HCT116 (cell line): ENCODE measurements around the gene ACOXL. TPM values are rescaled to one million over a fixed set of nuclear protein-coding genes. Genes with fewer than 3 reads are reported as not detected.

Experiments
- ATAC-seq: fragments of 200-7000 bp; cut with Tn5 transposase; 2 replicates; pipeline ENCODE4 v1.9.1; 2020; ENCODE audit warnings: mild to moderate bottlenecking, moderate library complexity
- BruUV-seq: library from RNA; stranded (reverse); fragments of 400-500 nt; replicated peaks from 2 replicates; lab custom pipeline; 2021; lab: Mats Ljungman, UMichigan
- CTCF ChIA-PET: fragments of 300-600 bp; sonication (Branson Sonifier 250); formaldehyde crosslinking; loops from one replicate; lab custom pipeline; 2021; ENCODE audit warnings: antibody characterized with exemption; lab: Charles Lee
- POLR2A ChIA-PET: fragments of 300-600, 350-600 bp; sonication (Branson Sonifier 250); formaldehyde crosslinking; loops from one replicate; lab custom pipeline; 2021; ENCODE audit warnings: antibody characterized with exemption; lab: Charles Lee
- RAD21 ChIA-PET, 2 experiments: fragments of 300-600 bp; sonication (Branson Sonifier 250); formaldehyde crosslinking; loops; one replicate each; lab custom pipeline; 2023; ENCODE audit warnings: low total read pairs in 2 of 2; ENCODE audit not compliant: uncharacterized antibody in 2 of 2, unreplicated experiment in 2 of 2, low non-redundant PET in 1 of 2; lab: Charles Lee
- DNase-seq: peaks from one replicate; pipeline ENCODE4 v3.0.0-alpha.2; 2010; ENCODE audit warnings: low read depth, low spot score
- H2AFZ ChIP-seq: fragments of 200-600 bp; shearing (Covaris generic), sonication (generic); 2 replicates; pipeline ENCODE4 v1.6.1; 2017; ENCODE audit warnings: low read depth, mixed run types, mixed read lengths, antibody characterized with exemption, low read length; ENCODE audit not compliant: poor library complexity, severe bottlenecking
- H3K27ac ChIP-seq: 2 replicates; pipeline ENCODE4 v1.5.1; 2012; ENCODE audit warnings: low read depth, low read length
- H3K27me3 ChIP-seq: fragments of 200-600 bp; sonication (generic); 2 replicates; pipeline ENCODE4 v1.6.1; 2016; ENCODE audit warnings: mixed run types, low read length, mixed read lengths; ENCODE audit not compliant: insufficient read depth
- H3K36me3 ChIP-seq, 2 experiments: fragments of 200-500 bp in 1 of 2; fragments of 200-600 bp in 1 of 2; sonication (Bioruptor generic) in 1 of 2; sonication (generic) in 1 of 2; 2 replicates each; pipeline versions ENCODE4 v1.5.1 to v1.6.1; 2014 to 2016; ENCODE audit warnings: low read length in 2 of 2, inconsistent platforms in 1 of 2, mixed read lengths in 1 of 2, mixed run types in 1 of 2; ENCODE audit not compliant: insufficient read depth in 2 of 2, control insufficient read depth in 1 of 2
- H3K4me1 ChIP-seq, 2 experiments: fragments of 200-600 bp in 1 of 2; sonication (generic) in 1 of 2; 2 replicates each; pipeline versions ENCODE4 v1.5.1 to v1.6.1; 2012 to 2017; ENCODE audit warnings: low read length in 2 of 2, inconsistent platforms in 1 of 2, mild to moderate bottlenecking in 1 of 2, mixed read lengths in 1 of 2, mixed run types in 1 of 2, moderate library complexity in 1 of 2; ENCODE audit not compliant: insufficient read depth in 2 of 2, control insufficient read depth in 1 of 2
- H3K4me2 ChIP-seq: fragments of 200-600 bp; sonication (generic); 2 replicates; pipeline ENCODE4 v1.6.1; 2017; ENCODE audit warnings: mixed run types, low read length, mixed read lengths
- H3K4me3 ChIP-seq, 2 experiments: fragments of 200-600 bp in 1 of 2; sonication (generic) in 1 of 2; replicated peaks in 1 of 2; 2 replicates each; pipeline ENCODE4 v1.5.1; 2011 to 2016; ENCODE audit warnings: low read length in 2 of 2, control low read depth in 1 of 2, low read depth in 1 of 2, mild to moderate bottlenecking in 1 of 2, mixed read lengths in 1 of 2, mixed run types in 1 of 2
- H3K79me2 ChIP-seq: fragments of 200-600 bp; sonication (generic); 2 replicates; pipeline ENCODE4 v1.6.1; 2017; ENCODE audit warnings: mild to moderate bottlenecking, mixed run types, low read length, moderate library complexity, mixed read lengths; ENCODE audit not compliant: insufficient read depth
- H3K9ac ChIP-seq: fragments of 200-600 bp; sonication (generic); 2 replicates; pipeline ENCODE4 v1.6.1; 2016; ENCODE audit warnings: low read length, mixed read lengths
- H3K9me2 ChIP-seq: fragments of 200-600 bp; sonication (generic), shearing (Covaris generic); 2 replicates; pipeline ENCODE4 v1.6.1; 2017; ENCODE audit warnings: mixed run types, mild to moderate bottlenecking, moderate library complexity; ENCODE audit not compliant: insufficient read depth
- H3K9me3 ChIP-seq, 2 experiments: fragments of 200-500 bp in 1 of 2; fragments of 200-600 bp in 1 of 2; sonication (Bioruptor generic) in 1 of 2; sonication (generic) in 1 of 2; 2 replicates each; pipeline ENCODE4 v1.6.1; 2014 to 2017; ENCODE audit warnings: low read length in 2 of 2, mixed read lengths in 2 of 2, inconsistent platforms in 1 of 2, low read depth in 1 of 2, mild to moderate bottlenecking in 1 of 2, mixed run types in 1 of 2, moderate library complexity in 1 of 2; ENCODE audit not compliant: control insufficient read depth in 1 of 2, insufficient read depth in 1 of 2
- H4K20me1 ChIP-seq: fragments of 200-600 bp; sonication (generic), shearing (Covaris generic); 2 replicates; pipeline ENCODE4 v1.6.1; 2017; ENCODE audit warnings: mixed run types, mild to moderate bottlenecking, moderate library complexity; ENCODE audit not compliant: insufficient read depth
- ATF3 ChIP-seq: IDR thresholded peaks from 2 replicates; pipeline ENCODE4 v1.6.1; 2012
- CBX3 ChIP-seq: IDR thresholded peaks from 2 replicates; pipeline ENCODE4 v1.6.1; 2012; ENCODE audit warnings: low read depth
- CEBPB ChIP-seq: IDR thresholded peaks from 2 replicates; pipeline ENCODE4 v1.6.1; 2012; ENCODE audit warnings: low read depth
- CTCF ChIP-seq, 3 experiments: fragments of 200-600 bp in 1 of 3; sonication (generic) in 1 of 3; IDR thresholded peaks in 2 of 3; conservative IDR thresholded peaks in 1 of 3; 2 replicates each; pipeline ENCODE4 v1.5.1; 2012 to 2017; ENCODE audit warnings: low read depth in 2 of 3, low read length in 2 of 3, antibody characterized with exemption in 1 of 3, borderline replicate concordance in 1 of 3, control low read depth in 1 of 3, mild to moderate bottlenecking in 1 of 3, mixed read lengths in 1 of 3, mixed run types in 1 of 3, moderate library complexity in 1 of 3; ENCODE audit not compliant: insufficient read depth in 1 of 3
- EGR1 ChIP-seq: IDR thresholded peaks from 2 replicates; pipeline ENCODE4 v1.6.1; 2012; ENCODE audit warnings: low read depth
- EZH2 ChIP-seq: fragments of 200-600 bp; sonication (generic); IDR thresholded peaks from 2 replicates; pipeline ENCODE4 v1.6.1; 2017; ENCODE audit warnings: antibody characterized with exemption, mixed run types
- EZH2phosphoT487 ChIP-seq: fragments of 200-600 bp; IDR thresholded peaks from 2 replicates; pipeline ENCODE4 v1.6.1; 2018; ENCODE audit warnings: antibody characterized with exemption, borderline replicate concordance
- FOSL1 ChIP-seq: IDR thresholded peaks from 2 replicates; pipeline ENCODE4 v1.6.1; 2012; ENCODE audit warnings: low read depth
- POLR2A ChIP-seq: IDR thresholded peaks from 2 replicates; pipeline ENCODE4 v1.7.0; 2011; ENCODE audit warnings: borderline replicate concordance; ENCODE audit not compliant: insufficient read depth, insufficient read length; ENCODE audit errors: extremely low read depth
- SIN3A ChIP-seq: IDR thresholded peaks from 2 replicates; pipeline ENCODE4 v1.6.1; 2012; ENCODE audit warnings: low read depth
- SRF ChIP-seq: IDR thresholded peaks from 2 replicates; pipeline ENCODE4 v1.6.1; 2012; ENCODE audit warnings: low read depth
- TCF7L2 ChIP-seq: IDR thresholded peaks from 2 replicates; pipeline ENCODE4 v1.7.0; 2011; ENCODE audit warnings: borderline replicate concordance, inconsistent platforms; ENCODE audit not compliant: insufficient read depth, insufficient read length; ENCODE audit errors: extremely low read depth
- ZNF274 ChIP-seq: fragments of 200-500 bp; sonication (Bioruptor generic); IDR thresholded peaks from 2 replicates; pipeline ENCODE4 v1.6.1; 2014; ENCODE audit warnings: mild to moderate bottlenecking, low read depth, low read length, inconsistent platforms
- intact Hi-C: fragments of 100-400 bp; cut with micrococcal nuclease; formaldehyde crosslinking; loops from 2 replicates; pipeline ENCODE4 v1.10.0; 2022
- total RNA-seq: library from RNA; stranded (reverse); gene quantifications from one replicate; pipeline ENCODE4 v1.2.1, GENCODE V29; 2021; ENCODE audit not compliant: unreplicated experiment

Gene ACOXL
- total RNA-seq, 1 experiment from 2014 or later: 5.5 TPM

DNA sequence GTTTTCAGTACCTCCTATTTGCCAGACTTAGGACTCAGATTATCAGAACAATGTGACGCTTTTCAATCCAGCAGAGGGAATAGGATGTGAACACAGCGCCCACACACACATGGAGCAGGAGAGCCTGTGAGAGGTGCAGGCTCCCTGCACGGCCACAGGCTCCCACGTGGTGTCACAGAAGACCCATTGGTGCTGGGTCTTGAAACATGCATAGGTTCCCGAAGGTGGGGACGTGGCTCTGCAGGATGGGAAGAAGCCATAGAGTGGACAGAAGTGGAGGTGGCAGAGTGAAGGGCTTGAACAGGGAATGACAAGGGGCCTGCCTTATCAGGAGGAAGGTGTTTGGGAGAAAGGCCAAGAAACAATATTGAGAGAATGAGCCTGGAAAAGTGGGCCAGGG is 309.9 kb downstream of the ACOXL start:
- intact Hi-C loops: no loop called here
- RAD21 ChIA-PET: no interaction called here

DNA sequence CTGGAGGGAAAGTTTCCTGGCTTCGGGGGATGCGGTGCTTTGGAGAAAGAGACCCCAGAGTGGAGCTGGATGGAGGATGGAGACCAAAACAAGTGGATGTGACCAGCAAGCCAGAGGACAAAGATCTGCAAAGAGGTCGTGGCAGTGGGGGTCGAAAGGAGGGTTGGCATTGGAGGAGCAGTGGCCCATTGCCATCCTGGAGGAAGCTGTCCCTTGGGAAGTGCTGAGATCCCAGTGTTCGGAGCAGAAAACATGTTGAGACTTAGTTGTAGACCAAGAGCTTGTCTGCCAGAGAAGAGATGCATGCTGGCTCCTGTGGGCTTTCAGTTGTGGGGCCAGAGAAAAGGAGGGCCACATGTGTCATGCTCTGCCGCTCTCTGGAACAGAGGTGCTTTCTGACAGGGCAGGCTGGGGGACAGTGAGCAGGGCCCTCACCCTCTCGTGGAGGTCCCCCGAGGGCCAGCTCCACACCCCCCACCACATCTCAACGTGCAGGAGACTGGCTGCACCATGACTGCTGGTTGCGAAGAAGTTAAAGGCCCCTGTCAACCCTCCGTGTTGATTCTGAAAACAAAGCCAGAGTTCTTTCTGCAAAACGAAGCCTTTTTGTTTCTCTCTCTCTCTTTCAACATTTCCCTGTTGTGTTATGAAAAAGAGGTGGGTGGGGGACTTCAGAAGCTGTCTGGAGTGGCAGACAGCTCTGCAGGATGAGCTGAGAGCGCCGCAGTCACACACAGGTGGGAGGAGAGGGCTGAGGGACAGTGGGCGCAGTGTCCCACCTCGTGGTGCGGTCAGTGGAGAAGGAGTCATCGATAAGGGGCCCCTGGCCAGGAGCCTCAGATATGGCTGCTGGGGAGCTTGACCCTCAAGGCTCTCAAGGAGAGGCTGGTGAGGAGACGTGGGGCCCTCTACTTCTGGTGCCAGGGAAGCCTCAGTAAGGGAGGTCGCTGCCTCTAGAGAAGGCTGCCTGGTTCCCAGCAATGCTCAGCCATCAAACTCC is 310.7 kb downstream of the ACOXL start:
- DNase-seq (no peak), ATAC-seq (no peak)
- H3K36me3 ChIP-seq: no peaks in the 10 kb centered on the region
- BruUV-seq: no TSS peak
- H3K9me2 ChIP-seq: no peaks in the 10 kb centered on the region
- no peak overlapping the region for H3K27ac ChIP-seq
- H3K9ac ChIP-seq: no peak overlapping the region
- H3K4me2 ChIP-seq: no peak overlapping the region
- intact Hi-C loops: no loop called here
- POLR2A ChIA-PET: interaction anchor here (0.8 to 1.6 kb wide), 2 partner anchors 10 to 656 kb away, joined by 3 to 4 read pairs; no protein-coding TSS in a partner anchor
- H3K79me2 ChIP-seq: no peaks in the 10 kb centered on the region
- H2AFZ ChIP-seq: no peak overlapping the region
- no peak overlapping the region for H3K4me3 ChIP-seq
- H4K20me1 ChIP-seq: no peaks in the 10 kb centered on the region
- H3K4me1 ChIP-seq: no peaks in the 10 kb centered on the region; a peak in 1 of 4 replicates
- RAD21 ChIA-PET: no interaction called here
- CTCF ChIA-PET: no interaction called here
- H3K9me3 ChIP-seq: no peaks in the 10 kb centered on the region
- no peaks in the 10 kb centered on the region for H3K27me3 ChIP-seq
- no peak for TF ChIP-seq FOSL1
- no peak for TF ChIP-seq SRF
- TF ChIP-seq CEBPB: no peak
- no peak for TF ChIP-seq SIN3A
- TF ChIP-seq ATF3: no peak
- TF ChIP-seq ZNF274: no peak
- no peak for TF ChIP-seq TCF7L2
- no peak for TF ChIP-seq CTCF (IDR thresholded peaks at IDR 0.05 in 2 of 3, conservative IDR thresholded peaks at IDR 0.05 in 1 of 3; ENCODE audit: borderline replicate concordance in 1 of 3, insufficient read depth in 1 of 3, low read depth in 2 of 3, low read length in 2 of 3)
- no peak for TF ChIP-seq CBX3
- no peak for TF ChIP-seq EGR1
- no peak for TF ChIP-seq EZH2
- TF ChIP-seq EZH2phosphoT487: no peak
- TF ChIP-seq POLR2A: no peak

More for the DNA sequence above, 309.9 kb downstream of the ACOXL start:
- Histone ChIP-seq H3K27ac (no peak overlapping the region), H3K4me3 (no peak overlapping the region), H3K36me3 (no peaks in the 10 kb centered on the region), H3K4me1 (peaks cover 0 to 4% of the 10 kb centered on the region in 2 experiments; a peak in 2 of 4 replicates), H3K9me2 (no peaks in the 10 kb centered on the region), H3K27me3 (no peaks in the 10 kb centered on the region), H3K4me2 (no peak overlapping the region), H3K79me2 (no peaks in the 10 kb centered on the region), H2AFZ (no peak overlapping the region), H3K9ac (no peak overlapping the region), H4K20me1 (no peaks in the 10 kb centered on the region), H3K9me3 (no peaks in the 10 kb centered on the region)
- BruUV-seq: no TSS peak
- POLR2A ChIA-PET: no interaction called here
- DNase-seq (no peak), ATAC-seq (no peak)
- CTCF ChIA-PET: no interaction called here
- TF ChIP-seq TCF7L2: no peak
